NOMO-1 (cell line): ENCODE data around the gene FITM1.

Source experiments
- DNase-seq, 2 experiments: peaks; one replicate each; lab custom pipeline; 2025; ENCODE audit not compliant: unreplicated experiment in 2 of 2; lab: John Stamatoyannopoulos, UW

FITM1 gene

DNA sequence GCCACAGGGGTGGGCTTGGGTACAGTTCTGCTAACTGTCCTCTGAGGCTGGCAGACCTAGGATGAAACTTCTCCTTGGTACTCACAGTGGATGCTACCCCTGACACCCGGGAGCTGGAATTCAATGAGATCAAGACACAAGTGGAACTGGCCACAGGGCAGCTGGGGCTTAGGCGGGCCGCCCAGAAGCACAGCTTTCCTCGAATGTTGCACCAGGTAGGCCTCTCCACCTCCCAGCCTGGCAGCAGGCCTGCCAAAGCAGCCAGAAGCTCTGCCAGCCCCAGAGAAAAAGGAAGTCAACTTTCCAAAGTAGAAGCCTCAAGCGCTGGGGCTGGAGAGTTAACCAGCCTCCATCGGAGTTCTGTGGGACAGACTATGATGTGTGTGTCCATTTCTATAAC lies 13.3 kb upstream of the FITM1 start:
- DNase-seq, result no peak

DNA sequence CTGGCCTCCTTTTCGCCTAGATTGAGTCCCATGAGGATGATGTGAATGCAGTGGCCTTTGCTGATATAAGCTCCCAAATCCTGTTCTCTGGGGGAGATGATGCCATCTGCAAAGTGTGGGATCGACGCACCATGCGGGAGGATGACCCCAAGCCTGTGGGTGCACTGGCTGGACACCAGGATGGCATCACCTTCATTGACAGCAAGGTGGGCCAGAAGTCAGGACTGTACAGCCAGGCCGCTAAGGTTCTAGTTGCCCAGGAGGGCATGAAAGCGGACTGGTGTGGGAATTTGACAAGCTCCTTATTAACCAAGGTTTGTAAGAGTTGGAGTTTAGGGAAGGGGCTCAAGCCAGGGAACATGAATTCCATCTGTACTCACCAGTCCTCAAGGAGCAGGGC lies 10.8 kb upstream of the FITM1 start:
- no peak for DNase-seq

DNA sequence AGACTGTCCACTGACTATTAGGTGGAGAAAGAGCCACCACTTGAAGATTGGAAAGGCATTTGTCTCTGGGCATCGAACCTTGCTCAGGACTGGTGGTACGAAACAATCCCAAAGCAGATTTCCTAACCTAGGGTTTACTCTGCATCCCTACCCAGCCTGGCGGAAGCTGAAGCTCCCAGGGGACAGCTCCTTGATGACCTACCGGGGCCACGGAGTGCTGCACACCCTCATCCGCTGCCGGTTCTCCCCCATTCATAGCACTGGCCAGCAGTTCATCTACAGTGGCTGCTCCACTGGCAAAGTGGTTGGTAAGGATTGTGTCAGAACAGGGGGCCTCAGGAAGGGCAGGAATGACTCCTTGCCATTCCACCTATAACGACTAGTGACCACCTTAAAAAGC lies 9.2 kb upstream of the FITM1 start:
- DNase-seq, result no peak

DNA sequence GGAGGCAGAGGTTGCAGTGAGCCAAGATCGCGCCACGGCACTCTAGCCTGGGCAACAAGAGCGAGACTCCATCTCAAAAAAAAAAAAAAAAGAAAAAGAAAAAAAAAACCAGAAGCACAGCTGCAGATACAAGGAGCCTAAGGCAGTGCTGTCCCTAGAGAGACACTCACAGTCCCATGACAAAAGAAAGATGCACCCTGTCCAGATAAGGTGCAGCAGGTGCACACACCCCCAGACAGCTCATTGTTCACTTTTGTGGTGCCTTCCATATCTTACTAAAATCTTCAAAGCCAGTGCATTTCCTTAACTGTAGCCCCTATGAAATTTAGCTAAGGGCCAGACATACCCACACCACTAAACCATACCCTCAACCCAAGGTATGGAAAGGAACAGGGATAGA lies 8.0 kb upstream of the FITM1 start:
- no peak for DNase-seq

DNA sequence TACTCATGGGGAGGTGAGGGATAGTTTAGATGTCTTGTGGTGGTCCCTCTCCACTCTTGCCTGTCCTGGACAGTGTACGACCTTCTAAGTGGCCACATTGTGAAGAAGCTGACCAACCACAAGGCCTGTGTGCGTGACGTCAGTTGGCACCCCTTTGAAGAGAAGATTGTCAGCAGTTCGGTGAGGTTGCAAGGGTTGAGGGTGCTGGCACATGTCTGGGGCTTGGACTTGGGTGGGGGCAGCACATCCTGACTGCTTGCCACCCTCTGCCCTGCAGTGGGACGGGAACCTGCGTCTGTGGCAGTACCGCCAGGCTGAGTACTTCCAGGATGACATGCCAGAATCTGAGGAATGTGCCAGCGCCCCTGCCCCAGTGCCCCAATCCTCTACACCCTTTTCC lies 7.6 kb upstream of the FITM1 start:
- DNase-seq, result no peak

DNA sequence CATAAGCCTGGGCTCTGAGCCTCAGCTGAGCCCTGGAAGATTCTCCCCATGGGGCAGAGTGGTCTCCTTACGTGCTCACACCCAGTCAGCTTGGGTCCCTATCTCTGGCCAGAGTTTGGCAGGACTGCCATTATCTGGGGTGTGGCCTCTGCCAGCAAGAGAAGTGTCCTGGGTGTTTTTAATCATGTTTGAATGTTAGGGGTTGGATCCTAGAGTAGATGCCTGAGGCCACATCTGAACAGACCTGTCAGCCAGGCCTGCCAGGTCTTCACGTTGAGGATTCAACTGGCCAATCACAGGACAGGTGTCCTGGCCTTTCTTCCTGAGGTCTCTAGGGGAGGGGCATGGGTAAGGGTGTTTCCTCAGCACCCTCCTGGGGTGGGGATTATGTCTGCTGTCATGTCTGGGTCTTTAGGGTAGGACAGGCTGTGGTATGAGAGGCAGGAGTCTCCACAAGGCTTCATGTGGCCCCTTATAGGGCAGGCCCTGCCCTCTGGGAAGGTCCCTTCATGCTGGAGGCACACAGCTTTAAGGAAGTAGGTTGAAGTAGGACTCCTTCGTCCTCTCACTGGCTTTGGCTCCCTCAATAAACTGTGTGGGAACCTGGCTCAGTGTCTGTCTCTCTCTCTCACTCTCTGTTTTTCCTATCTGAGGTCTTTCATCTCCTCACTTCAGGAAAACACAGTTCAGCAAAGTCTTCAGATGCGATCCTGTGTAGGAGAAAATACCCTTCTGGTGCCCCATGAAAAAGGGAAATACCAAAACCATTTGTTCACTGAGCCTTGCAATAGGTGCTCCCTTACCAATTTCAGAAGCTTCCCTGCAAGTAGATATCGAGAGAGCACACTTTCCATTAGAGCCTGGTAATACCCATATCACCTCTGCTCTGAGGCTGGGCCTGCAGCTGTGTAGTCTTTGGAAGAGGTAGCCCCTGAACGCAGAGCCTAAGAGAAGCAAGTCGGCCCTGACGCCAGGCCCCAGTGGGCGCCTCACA lies 6.7 kb upstream of the FITM1 start:
- DNase-seq, result no peak

DNA sequence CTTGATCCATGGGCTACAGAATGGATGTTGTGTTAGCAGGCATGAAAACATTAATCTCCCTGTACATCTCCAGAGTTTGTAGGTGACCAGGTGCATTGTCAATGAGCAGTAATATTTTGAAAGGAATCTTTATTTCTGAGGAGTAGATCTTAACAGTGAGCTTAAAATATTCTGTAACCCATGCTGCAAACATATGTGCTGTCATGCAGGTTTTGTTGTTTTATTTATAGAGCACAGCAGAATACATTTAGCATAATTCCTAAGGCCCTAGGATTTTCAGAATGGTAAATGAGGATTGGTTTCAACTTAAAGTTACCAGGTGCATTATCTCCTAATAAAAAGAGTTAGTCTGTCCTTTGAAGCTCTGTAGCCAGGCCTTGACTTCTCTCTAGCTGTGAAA lies 3.5 kb upstream of the FITM1 start:
- DNase-seq, result no peak

DNA sequence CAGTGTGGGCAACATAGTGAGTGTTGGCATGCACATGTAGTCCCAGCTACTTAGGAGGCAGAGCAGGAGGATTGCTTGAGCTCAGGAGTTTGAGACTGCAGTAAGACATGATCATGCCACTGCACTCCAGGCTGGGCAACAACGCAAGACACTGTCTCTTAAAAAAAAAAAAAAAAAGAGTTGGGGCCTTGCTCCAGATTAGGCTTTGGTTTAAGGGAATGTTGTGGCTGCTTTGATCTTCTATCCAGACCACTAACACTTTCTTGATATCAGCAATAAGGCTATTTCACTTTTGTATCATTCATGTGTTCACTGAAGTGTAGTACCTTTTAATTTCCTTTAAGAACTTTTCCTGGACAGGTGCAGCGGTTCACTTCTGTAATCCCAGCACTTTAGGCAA lies 2.8 kb upstream of the FITM1 start:
- no peak for DNase-seq

DNA sequence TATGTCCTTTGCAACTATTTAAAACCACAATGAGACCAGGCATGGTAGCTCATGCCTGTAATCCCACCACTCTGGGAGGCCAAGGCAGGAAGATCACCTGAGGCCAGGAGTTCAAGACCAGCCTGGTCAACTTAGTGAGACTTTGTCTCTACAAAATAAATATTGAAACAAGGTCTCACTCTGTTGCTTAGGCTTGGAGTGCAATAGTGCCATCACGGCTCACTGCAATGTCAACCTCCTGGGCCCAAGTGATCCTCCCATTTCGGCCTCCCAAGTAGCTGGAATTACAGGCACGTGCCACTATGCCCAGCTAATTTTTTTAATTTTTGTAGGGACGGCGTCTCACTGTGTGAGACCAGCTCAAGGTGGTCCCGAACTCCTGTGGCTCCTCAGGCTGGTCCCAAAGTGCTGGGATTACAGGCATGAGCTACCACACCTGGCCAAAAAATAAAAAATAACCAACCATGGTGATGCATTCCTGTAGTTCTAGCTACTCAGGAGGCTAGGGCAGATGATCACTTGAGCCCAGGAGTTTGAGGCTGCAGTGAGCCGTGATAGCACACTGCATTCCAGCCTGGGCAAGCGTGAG lies 955 bp upstream of the FITM1 start:
- DNase-seq, result no peak

DNA sequence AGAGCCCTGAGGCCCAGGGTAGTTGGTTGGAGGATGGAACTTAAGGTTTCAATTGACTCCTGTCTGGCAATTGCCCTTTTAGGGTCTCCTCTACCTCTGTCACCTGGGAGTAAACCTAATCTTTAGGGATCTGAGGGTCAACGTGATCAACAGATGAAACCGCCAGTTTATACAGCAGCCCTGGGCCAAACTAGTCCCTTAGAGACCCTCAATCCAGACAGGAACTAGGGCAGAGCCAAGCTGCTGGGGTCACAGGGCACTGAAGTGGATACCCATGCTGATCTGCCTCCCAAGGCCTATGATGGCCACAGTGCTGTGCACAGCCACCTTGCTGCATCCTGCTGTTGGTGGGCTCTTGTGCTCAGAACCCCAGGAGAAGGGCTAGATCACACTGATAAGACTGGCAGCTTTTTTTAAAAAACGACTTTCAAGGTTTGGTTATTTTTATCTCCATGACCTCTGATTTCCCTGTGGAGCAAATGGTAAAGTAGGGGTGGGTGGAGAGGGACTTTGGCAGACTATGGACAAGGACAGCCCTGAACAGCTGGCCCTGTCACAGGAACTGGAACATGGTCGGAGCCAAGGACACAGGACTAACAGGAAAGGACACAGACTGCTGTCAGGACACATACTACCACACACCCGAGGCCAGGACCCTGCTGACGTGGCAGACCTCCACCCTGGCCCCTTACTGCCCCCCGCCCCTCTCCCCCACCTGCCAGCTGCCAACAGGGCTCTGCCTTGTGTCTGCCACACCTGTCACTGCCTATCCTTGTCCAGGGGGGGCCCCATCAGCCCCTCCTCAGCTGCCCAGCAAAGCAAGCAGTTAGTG lies 474 bp downstream of the FITM1 start:
- no peak for DNase-seq

DNA sequence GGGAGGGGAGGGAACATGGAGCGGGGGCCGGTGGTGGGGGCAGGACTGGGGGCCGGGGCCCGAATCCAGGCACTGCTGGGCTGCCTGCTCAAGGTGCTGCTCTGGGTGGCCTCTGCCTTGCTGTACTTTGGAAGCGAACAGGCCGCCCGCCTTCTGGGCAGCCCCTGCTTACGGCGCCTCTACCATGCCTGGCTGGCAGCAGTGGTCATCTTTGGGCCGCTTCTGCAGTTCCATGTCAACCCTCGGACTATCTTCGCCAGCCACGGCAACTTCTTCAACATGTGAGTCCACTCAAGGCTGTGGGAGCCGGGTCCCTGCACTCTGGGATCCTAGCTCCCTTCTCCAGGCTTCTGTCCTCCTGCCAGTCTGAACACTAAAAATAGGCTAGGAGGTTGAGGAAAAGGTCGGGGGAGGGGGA lies 1.1 kb downstream of the FITM1 start:
- no peak for DNase-seq

DNA sequence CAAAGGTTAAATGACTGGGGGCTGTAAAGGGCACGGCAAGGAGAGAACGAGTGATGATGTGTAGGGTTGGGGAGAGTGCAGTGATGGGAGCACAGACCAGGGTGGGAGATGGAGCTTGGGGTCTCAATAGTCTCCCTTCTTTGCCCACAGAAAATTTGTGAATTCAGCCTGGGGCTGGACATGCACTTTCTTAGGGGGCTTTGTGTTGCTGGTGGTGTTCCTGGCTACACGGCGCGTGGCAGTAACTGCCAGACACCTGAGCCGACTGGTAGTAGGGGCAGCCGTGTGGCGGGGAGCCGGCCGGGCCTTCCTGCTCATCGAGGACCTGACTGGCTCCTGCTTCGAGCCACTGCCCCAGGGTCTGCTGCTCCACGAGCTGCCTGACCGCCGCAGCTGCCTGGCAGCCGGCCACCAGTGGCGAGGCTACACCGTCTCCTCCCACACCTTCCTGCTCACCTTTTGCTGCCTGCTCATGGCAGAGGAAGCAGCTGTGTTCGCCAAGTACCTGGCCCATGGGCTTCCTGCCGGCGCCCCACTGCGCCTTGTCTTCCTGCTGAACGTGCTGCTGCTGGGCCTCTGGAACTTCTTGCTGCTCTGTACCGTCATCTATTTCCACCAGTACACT lies 1.7 kb downstream of the FITM1 start:
- no peak for DNase-seq

DNA sequence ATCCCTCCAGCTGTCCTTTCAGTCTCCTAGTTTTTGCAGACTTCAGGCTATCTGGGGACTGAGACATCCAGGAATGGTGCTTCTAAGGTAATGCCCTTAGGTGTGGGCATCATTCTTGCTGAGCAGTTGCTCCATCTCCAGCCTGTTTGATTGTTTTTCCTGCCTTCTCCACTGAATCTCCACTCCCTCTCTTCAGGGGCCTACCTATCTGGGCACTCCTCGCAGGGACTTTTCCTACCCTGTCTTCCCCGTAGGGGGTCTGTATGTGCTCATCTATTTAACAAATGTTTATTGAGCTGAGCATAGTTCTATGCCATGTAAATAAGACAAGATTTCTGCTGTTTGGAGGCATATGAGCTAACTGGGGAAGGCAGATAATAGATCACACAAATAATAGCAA lies 2.5 kb downstream of the FITM1 start:
- DNase-seq, result no peak

DNA sequence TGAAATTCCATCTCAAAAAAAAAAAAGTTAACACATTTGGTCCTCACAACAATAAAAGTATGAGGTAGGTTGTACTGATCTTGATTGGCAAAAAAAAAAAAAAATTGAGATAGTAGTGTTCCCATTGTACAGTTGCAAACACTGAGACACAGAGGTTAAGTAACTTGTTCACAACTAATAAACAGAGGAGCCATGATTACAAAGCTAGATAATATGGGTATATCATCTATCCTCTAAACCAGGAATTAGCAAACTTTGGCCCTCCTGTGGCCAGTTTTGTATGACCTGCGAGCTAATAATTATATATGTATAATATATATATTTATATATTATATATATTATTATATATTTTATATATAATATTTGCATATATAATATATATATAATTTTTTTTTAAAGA lies 3.3 kb downstream of the FITM1 start:
- DNase-seq, result no peak

DNA sequence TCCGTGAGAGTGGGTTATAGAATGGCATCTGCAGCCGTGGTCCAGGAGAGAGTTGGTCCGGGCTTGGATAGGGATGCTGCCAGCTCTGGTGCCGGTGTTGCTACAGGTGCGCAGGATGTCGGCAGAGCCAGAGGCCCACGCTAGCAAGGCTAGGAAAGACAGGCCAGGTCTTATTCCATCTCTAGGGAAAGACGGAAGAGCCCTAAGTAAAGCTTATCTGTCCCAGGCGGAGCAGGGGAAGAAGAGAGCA lies 5.0 kb downstream of the FITM1 start:
- DNase-seq, result no peak

DNA sequence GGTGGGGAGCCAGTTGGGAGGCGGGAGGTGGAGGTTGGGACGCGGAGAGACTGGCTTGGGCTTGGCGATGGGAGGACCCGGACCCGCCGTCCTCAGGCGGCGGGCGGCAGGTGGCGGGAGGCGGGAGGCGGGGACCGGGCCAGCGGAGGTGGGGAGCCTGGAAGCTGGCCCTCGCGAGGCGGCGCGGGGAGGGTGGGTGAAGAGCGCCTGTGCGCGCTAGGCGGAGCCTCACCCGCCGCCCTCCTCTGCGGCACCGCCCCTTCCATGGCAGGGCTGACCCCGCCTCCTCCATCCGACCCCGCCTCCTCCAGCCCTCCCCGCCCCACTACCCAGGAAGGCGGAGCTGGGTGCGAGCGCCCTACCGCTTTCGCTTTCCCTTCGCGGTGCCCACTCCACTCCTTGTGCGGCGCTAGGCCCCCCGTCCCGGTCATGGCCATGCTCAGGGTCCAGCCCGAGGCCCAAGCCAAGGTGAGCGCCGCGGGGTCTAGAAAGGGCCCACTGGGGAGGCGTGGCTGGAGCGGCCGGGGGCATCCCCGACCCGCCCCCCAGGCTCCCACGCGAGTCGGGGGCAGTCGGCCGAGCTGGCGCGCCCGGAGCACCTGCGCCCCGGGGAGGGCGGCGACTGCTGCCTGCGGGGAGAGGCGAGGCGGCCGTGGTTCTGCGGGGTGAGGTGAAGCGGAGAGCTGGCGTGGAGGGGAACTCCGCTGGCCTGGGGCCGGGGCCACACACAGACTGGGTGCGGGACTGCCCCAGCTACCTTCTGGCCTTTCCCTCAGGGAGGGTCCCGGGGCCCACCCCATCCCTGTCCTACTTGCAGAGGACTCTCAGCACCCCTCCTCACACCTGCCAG lies 5.6 kb downstream of the FITM1 start, which contains the start of gene PSME1:
Gene PSME1, plus strand, starts transcription at position 361 of the 850 bp plus-strand sequence. Its CDS starts 69 bp downstream, at position 430.
- peak; percentile 82 to 89 for DNase-seq

DNA sequence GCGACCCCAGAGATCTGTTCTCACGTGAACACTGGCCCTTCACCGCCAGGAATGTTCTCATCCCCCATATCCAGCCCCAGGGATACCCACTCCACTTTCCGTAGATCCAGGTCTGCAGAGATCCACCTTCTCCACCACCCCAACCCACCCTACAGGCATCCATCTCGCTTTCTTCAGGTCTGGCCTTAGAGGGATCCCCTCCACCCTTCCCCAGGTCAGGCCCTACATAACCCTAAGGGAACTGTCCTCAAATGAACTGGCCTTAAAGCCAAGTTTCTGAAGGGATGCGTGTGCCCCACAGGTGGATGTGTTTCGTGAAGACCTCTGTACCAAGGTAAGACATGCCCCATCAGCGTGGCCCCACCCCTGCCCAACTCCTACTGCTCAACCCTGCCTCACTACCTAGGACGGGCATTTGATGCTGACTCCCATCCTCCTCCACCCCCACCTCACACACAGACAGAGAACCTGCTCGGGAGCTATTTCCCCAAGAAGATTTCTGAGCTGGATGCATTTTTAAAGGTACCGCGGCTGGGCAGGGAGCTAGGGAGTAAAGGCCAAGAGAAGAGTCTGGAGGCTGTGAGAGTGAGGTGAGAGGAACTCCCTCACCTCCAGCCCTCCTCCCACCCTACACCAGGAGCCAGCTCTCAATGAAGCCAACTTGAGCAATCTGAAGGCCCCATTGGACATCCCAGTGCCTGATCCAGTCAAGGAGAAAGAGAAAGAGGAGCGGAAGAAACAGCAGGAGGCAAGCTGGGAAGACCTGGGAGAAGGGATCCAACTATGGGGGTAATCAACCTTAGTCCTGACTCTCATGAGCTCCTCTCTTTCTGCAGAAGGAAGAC lies 6.4 kb downstream of the FITM1 start:
- no peak for DNase-seq

DNA sequence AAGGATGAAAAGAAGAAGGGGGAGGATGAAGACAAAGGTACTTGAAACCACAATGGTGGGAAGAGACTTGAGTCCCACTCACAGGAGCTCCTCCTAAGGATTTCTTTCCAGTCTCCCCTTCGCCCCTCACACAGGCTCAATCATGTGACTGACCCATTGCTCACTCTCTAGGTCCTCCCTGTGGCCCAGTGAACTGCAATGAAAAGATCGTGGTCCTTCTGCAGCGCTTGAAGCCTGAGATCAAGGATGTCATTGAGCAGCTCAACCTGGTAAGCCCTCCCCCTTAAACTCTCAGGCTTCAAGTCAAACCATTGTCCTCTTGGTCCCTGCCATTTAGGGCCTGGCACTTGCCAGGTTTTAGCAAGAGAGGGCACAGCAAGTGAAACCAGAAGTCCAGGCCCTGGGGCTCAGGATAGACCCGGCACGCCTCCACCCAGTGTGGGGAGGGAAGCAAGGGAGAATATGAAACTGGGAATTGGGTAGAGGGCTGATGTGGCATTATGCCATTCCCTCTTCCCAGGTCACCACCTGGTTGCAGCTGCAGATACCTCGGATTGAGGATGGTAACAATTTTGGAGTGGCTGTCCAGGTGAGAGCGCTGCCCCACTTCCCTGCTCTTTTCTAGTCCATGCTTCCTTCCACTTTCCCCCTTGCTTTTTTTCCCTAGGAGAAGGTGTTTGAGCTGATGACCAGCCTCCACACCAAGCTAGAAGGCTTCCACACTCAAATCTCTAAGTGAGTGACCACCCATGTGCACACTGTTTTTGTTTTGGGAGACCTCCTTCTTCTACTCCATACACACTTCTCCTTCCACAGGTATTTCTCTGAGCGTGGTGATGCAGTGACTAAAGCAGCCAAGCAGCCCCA lies 7.3 kb downstream of the FITM1 start:
- no peak for DNase-seq
